Prostate gland (tissue), 2 donors: Measurements from ENCODE around the gene SPON2. TPM values are rescaled to one million over a fixed set of nuclear protein-coding genes. Genes with fewer than 3 reads are reported as not detected.

Source experiments
- DNase-seq: peaks from one replicate; pipeline ENCODE4 v3.0.0-alpha.2; 2019; ENCODE audit warnings: low spot score
- H3K27ac ChIP-seq, 2 donors: fragments of 200-600 bp; sonication (generic); 2 replicates each; pipeline ENCODE4 v1.5.1; 2017 to 2019
- H3K27me3 ChIP-seq: fragments of 200-600 bp; sonication (generic); replicated peaks from 2 replicates; pipeline ENCODE4 v1.5.1; 2019; ENCODE audit not compliant: insufficient read depth
- H3K36me3 ChIP-seq, 2 donors: fragments of 200-600 bp; sonication (generic); 1 replicate in 1 of 2; 2 replicates in 1 of 2; pipeline versions ENCODE4 v1.5.1 to v1.8.1; 2017 to 2019
- H3K4me1 ChIP-seq: fragments of 200-600 bp; sonication (generic); replicated peaks from 2 replicates; pipeline ENCODE4 v1.5.1; 2019
- H3K4me3 ChIP-seq, 2 donors: fragments of 200-600 bp; sonication (generic); 2 replicates each; pipeline ENCODE4 v1.5.1; 2017 to 2019
- H3K9me3 ChIP-seq: fragments of 200-600 bp; sonication (generic); 2 replicates; pipeline ENCODE4 v1.5.1; 2017
- POLR2A ChIP-seq: fragments of 450-650 bp; IDR thresholded peaks from one replicate; pipeline ENCODE4 v1.6.1; 2016; ENCODE audit warnings: antibody characterized with exemption, mild to moderate bottlenecking
- POLR2AphosphoS5 ChIP-seq: sonication (generic); formaldehyde crosslinking; IDR thresholded peaks from one replicate; pipeline ENCODE4 v1.6.1; 2017; ENCODE audit warnings: antibody characterized with exemption
- WGBS: methylation state at CpG from one replicate; pipeline ENCODE4 v1.1.5; 2018; 5-methylcytosine and 5-hydroxymethylcytosine counted together
- intact Hi-C: fragments of 100-400 bp; cut with DNase I; formaldehyde crosslinking; loops from one replicate; pipeline ENCODE4 v1.14.2; 2022
- total RNA-seq, 2 donors: library from RNA; depleted of rRNA; stranded (reverse); fragments of >200 nt; gene quantifications; one replicate each; pipeline ENCODE4 v1.1.0, GENCODE V29; 2016
- TF ChIP-seq, protein P1 (sequence below), 4 experiments: fragments of 200-600 bp in 2 of 4; fragments of 450-650 bp in 2 of 4; sonication (generic) in 2 of 4; IDR thresholded peaks; 1 replicate in 3 of 4; 2 replicates in 1 of 4; pipeline ENCODE4 v1.5.1; 2016 to 2019; ENCODE audit warnings: antibody characterized with exemption in 4 of 4, mild to moderate bottlenecking in 2 of 4, moderate library complexity in 2 of 4

Gene SPON2
- total RNA-seq, 2 donors from 2014 or later: 107 to 134 TPM

DNA sequence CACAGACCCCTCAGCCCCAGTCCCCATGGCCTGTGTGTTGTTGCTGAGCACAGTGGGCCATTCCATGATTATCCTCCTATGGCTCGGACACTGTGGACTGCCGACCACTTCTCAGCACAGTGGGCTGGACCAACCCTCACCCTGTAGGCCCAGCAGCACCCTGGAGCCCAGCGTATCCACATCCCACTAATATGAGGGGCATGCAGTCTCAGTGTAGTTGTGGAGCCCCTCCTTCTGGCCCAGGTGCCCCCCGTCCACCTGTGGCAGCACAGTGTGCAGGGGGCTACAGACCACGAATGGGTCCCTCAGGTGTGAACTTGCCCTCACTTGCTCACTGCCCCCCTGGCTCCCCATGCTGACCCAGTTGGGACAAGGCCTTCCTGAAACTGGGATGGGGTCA, 7.9 kb downstream of the SPON2 start:
- 93% methylated on average over 5 of the region's 5 CpGs for WGBS
- H3K4me3 ChIP-seq: no peak overlapping the region
- DNase-seq: no peak
- H3K4me1 ChIP-seq: no peaks in the 10 kb centered on the region
- H3K27me3 ChIP-seq: no peaks in the 10 kb centered on the region
- H3K27ac ChIP-seq: no peak overlapping the region
- no peaks in the 10 kb centered on the region for H3K9me3 ChIP-seq
- no peak for TF ChIP-seq POLR2AphosphoS5
- TF ChIP-seq POLR2A: no peak
- TF ChIP-seq, protein P1, sequence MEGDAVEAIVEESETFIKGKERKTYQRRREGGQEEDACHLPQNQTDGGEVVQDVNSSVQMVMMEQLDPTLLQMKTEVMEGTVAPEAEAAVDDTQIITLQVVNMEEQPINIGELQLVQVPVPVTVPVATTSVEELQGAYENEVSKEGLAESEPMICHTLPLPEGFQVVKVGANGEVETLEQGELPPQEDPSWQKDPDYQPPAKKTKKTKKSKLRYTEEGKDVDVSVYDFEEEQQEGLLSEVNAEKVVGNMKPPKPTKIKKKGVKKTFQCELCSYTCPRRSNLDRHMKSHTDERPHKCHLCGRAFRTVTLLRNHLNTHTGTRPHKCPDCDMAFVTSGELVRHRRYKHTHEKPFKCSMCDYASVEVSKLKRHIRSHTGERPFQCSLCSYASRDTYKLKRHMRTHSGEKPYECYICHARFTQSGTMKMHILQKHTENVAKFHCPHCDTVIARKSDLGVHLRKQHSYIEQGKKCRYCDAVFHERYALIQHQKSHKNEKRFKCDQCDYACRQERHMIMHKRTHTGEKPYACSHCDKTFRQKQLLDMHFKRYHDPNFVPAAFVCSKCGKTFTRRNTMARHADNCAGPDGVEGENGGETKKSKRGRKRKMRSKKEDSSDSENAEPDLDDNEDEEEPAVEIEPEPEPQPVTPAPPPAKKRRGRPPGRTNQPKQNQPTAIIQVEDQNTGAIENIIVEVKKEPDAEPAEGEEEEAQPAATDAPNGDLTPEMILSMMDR (IDR thresholded peaks at IDR 0.05): no peak
- intact Hi-C loops: no loop called here
- no peaks in the 10 kb centered on the region for H3K36me3 ChIP-seq

DNA sequence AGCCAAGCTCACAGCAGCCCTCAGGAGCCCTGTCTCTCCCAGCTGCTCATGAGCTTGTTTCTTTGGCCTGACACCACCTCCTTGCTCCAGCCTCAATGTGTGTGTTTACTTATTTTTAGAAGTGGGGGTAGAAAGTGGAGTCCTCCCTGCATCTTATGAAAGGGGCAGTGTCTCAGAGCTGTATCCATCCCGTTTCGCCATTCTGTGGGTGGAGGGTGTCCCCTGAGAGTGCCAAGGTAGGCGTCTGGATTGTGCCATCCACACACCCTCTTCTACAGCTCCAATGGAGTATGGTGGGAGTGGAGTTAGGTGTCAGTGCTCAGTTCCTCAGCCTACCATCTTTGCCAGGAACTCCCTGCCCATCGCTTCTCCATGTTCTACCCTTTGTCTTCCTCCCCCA, 8.3 kb downstream of the SPON2 start:
- 86% methylated on average over 4 of the region's 4 CpGs for WGBS
- Histone ChIP-seq H3K36me3 (no peaks in the 10 kb centered on the region), H3K27me3 (no peaks in the 10 kb centered on the region), H3K4me1 (no peaks in the 10 kb centered on the region), H3K9me3 (no peaks in the 10 kb centered on the region), H3K27ac (no peak overlapping the region), H3K4me3 (no peak overlapping the region)
- no peak for DNase-seq
- TF ChIP-seq POLR2AphosphoS5: no peak
- TF ChIP-seq, protein P1 (IDR thresholded peaks at IDR 0.05): no peak
- no peak for TF ChIP-seq POLR2A
- intact Hi-C loops: no loop called here

DNA sequence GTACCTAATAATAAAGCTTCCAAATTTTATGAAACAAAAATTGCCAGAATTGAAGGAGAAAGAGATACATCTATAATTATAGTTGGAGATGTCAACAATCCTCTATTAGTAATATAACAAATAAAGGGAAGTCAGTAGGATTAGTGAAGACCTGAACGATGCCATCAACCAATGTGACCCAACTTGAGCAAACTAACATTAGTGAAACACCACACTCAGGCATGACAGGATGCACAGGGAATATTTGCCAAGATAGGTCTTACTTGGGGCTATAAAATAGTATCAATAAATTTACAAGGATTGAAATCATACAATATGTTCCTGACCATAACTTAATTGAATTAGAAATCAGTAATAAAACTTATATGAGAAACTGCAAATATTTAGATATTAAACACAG, 12.0 kb downstream of the SPON2 start:
- no peak overlapping the region for H3K27ac ChIP-seq
- H3K9me3 ChIP-seq: no peaks in the 10 kb centered on the region
- TF ChIP-seq POLR2A (no peak), POLR2AphosphoS5 (peak; percentile 24)
- intact Hi-C loops: no loop called here
- no peaks in the 10 kb centered on the region for H3K27me3 ChIP-seq
- DNase-seq: no peak
- H3K4me1 ChIP-seq: no peaks in the 10 kb centered on the region
- H3K4me3 ChIP-seq: no peak overlapping the region
- 47% methylated on average over 1 of the region's 1 CpG for WGBS
- H3K36me3 ChIP-seq: no peaks in the 10 kb centered on the region

- Histone ChIP-seq H3K27me3 (no peaks in the 10 kb centered on the region), H3K27ac (no peak overlapping the region), H3K4me1 (peaks cover 6% of the 10 kb centered on the region), H3K9me3 (no peaks in the 10 kb centered on the region), H3K4me3 (no peak overlapping the region), H3K36me3 (no peaks in the 10 kb centered on the region)
- no peak for DNase-seq
- WGBS: 93% methylated on average over 8 of the region's 8 CpGs
- intact Hi-C loops: no loop called here
- TF ChIP-seq POLR2A: no peak
- TF ChIP-seq, protein P1 (IDR thresholded peaks at IDR 0.05): no peak
Observed at GRCh38 chr4:1156069-1156468, 16.3 kb downstream of the SPON2 start.

DNA sequence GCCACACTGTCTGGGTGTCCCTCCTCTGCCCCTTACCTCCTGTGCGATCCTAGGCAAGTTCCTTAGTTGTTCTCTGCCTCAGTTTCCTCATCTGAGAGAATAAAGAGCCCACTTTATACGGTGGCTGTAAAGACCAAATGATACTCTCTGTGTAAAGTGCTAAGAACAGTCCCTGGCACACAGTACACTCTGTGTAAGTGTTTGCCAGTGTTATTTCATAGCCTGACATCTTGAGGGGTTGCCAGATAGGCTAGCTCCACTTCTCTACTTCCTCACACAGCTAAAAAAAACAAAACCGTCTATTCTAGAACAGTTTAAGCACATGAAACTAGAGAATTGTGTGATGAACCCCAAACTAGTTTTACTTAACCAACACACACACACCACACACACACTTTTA, 17.1 kb downstream of the SPON2 start:
- no peaks in the 10 kb centered on the region for H3K9me3 ChIP-seq
- H3K27ac ChIP-seq: no peak overlapping the region
- H3K4me3 ChIP-seq: no peak overlapping the region
- intact Hi-C loops: no loop called here
- DNase-seq: no peak
- H3K4me1 ChIP-seq: peaks cover 6% of the 10 kb centered on the region
- H3K27me3 ChIP-seq: no peaks in the 10 kb centered on the region
- no peak for TF ChIP-seq POLR2A
- TF ChIP-seq POLR2AphosphoS5: peak; percentile 74
- H3K36me3 ChIP-seq: no peaks in the 10 kb centered on the region
- 24% methylated on average over 3 of the region's 3 CpGs for WGBS

DNA sequence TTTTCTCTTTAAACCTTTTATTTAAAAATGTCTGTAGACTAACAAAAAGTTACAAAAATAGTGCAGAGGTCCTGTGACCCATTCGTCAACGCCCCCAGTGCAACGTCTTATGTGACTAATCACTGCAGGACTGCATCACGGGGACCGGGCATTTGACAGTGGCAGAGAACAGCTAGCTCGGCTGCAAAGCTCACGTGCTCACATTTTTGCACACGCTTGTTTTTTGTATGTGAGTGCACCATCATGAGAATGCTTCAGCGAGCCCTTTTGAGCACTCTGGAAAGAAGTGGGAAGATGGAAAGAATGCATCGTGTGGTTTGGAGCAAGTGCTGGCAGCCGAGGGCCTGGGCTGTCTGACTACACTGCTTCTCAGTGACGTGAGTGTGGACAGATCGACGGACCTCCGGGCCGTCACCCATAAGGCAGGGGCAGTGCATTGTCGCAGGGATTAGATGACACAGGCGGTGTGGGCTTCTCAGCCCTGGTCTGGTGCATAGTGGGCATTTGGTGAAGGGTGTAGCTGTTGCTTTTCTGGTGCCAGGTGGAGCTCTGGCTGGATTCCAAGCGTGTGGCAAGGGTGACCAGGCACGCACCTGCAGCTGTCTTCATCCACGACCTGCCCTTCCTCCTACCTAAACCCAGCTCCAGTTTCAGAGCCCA, 17.7 kb downstream of the SPON2 start:
- no peak overlapping the region for H3K27ac ChIP-seq
- H3K4me3 ChIP-seq: no peak overlapping the region
- peaks cover 6% of the 10 kb centered on the region for H3K4me1 ChIP-seq
- H3K36me3 ChIP-seq: no peaks in the 10 kb centered on the region
- TF ChIP-seq, protein P1 (IDR thresholded peaks at IDR 0.05): no peak
- TF ChIP-seq POLR2A (no peak), POLR2AphosphoS5 (no peak)
- H3K9me3 ChIP-seq: no peaks in the 10 kb centered on the region
- intact Hi-C loops: no loop called here
- no peaks in the 10 kb centered on the region for H3K27me3 ChIP-seq
- 75% methylated on average over 21 of the region's 21 CpGs for WGBS
- DNase-seq: no peak
